ENCODE measurements around the gene HTRA2.
"Not testable (repeated sequence)": the region's sequence is repeated elsewhere in the genome, so short reads cannot be mapped to it uniquely, and the experiment has no call there.

The HTRA2 gene

GRCh38 chr2:74529357-74530238 lies at the start of gene HTRA2, which contains the start of gene AUP1:
TSS of gene HTRA2 (plus strand) at chr2:74529933. CDS start at chr2:74530007, 74 bp downstream.
TSS of gene AUP1 (minus strand) at chr2:74529706. CDS start at chr2:74529629, 77 bp downstream.
- TF ChIP-seq CTCF (IDR thresholded peaks at IDR 0.05; ENCODE audit: low read depth, low read length, missing control alignments): no peak
- peak; percentile 94 for DNase-seq (ENCODE audit: low read depth)
- peak within 1 kb of the TSS; percentile 99 for H3K4me3 ChIP-seq (ENCODE audit: low read depth, low read length)

- peak overlapping the region; percentile 95 for H3K4me3 ChIP-seq (ENCODE audit: low read depth, low read length)
- DNase-seq (ENCODE audit: low read depth): no peak
- no peak for TF ChIP-seq CTCF (IDR thresholded peaks at IDR 0.05; ENCODE audit: low read depth, low read length, missing control alignments)
Measured at GRCh38 chr2:74481431-74481830, 48.3 kb upstream of the HTRA2 start.

- TF ChIP-seq CTCF (IDR thresholded peaks at IDR 0.05; ENCODE audit: low read depth, low read length, missing control alignments): no peak
- peak overlapping the region; percentile 95 for H3K4me3 ChIP-seq (ENCODE audit: low read depth, low read length)
- no peak for DNase-seq (ENCODE audit: low read depth)
Measured at GRCh38 chr2:74481961-74482800, 47.6 kb upstream of the HTRA2 start.

- DNase-seq (ENCODE audit: low read depth): peak; percentile 84
- TF ChIP-seq CTCF (IDR thresholded peaks at IDR 0.05; ENCODE audit: low read depth, low read length, missing control alignments): peak; percentile 92
- peak within 1 kb of the TSS; percentile 95 for H3K4me3 ChIP-seq (ENCODE audit: low read depth, low read length)
Measured at GRCh38 chr2:74482801-74483674, 46.7 kb upstream of the HTRA2 start, which contains the start of the genes CCDC142 and TTC31. TSS of gene CCDC142 (minus strand) at chr2:74482998. CDS start at chr2:74482837, 161 bp downstream. TSS of gene TTC31 (plus strand) at chr2:74483081. CDS start at chr2:74483096, 15 bp downstream.

GRCh38 chr2:74483675-74484164 lies 46.0 kb upstream of the HTRA2 start:
- peak overlapping the region; percentile 95 for H3K4me3 ChIP-seq (ENCODE audit: low read depth, low read length)
- not testable (repeated sequence) for DNase-seq (ENCODE audit: low read depth)

GRCh38 chr2:74486141-74486540 lies 43.6 kb upstream of the HTRA2 start:
- no peak overlapping the region for H3K4me3 ChIP-seq (ENCODE audit: low read depth, low read length)
- no peak for TF ChIP-seq CTCF (IDR thresholded peaks at IDR 0.05; ENCODE audit: low read depth, low read length, missing control alignments)
- DNase-seq (ENCODE audit: low read depth): no peak
